GM12878 (cell line): ENCODE data around the gene CASK. TPM values are rescaled to one million over a fixed set of nuclear protein-coding genes. Genes with fewer than 3 reads are reported as not detected.

Source experiments
- ATAC-seq: fragments of 200-7000 bp; cut with Tn5 transposase; 3 replicates; pipeline ENCODE4 v1.9.1; 2020; ENCODE audit warnings: mild to moderate bottlenecking, moderate library complexity
- BruUV-seq: library from RNA; stranded (reverse); fragments of 400-500 nt; replicated peaks from 2 replicates; lab custom pipeline; 2021; lab: Mats Ljungman, UMichigan
- CTCF ChIA-PET: fragments of 300-600 bp; sonication (Branson Sonifier 250); formaldehyde crosslinking; extraction: SDS; loops from one replicate; lab custom pipeline; 2021; ENCODE audit warnings: inconsistent platforms; lab: Yijun Ruan, JAX
- POLR2A ChIA-PET: fragments of 350-600 bp; formaldehyde crosslinking; extraction: SDS; loops from one replicate; lab custom pipeline; 2021; ENCODE audit warnings: inconsistent platforms; lab: Charles Lee
- RAD21 ChIA-PET: fragments of 300-600 bp; sonication (Branson Sonifier 250); formaldehyde crosslinking; loops from one replicate; lab custom pipeline; 2023; ENCODE audit warnings: antibody characterized with exemption; ENCODE audit not compliant: unreplicated experiment; lab: Charles Lee
- SMC1A ChIA-PET: fragments of 300-600 bp; sonication (Branson Sonifier 250); formaldehyde crosslinking; loops from one replicate; lab custom pipeline; 2023; ENCODE audit not compliant: unreplicated experiment, uncharacterized antibody; lab: Charles Lee
- DNase-seq: peaks from one replicate; pipeline ENCODE4 v3.0.0-alpha.2; 2011; ENCODE audit warnings: low read depth, low spot score
- FAIRE-seq: peaks from 3 replicates; lab custom pipeline; 2011; peaks lifted over from hg19 to GRCh38; lab: Jason Lieb, UNC
- H2AFZ ChIP-seq: 2 replicates; pipeline ENCODE4 v1.6.0; 2011; ENCODE audit warnings: low read depth, low read length, control low read depth; ENCODE audit not compliant: control insufficient read depth
- H3K27ac ChIP-seq: 2 replicates; pipeline ENCODE4 v1.5.1; 2011; ENCODE audit warnings: control low read depth; ENCODE audit not compliant: control insufficient read depth, insufficient read depth
- H3K27me3 ChIP-seq, 2 experiments: replicated peaks in 1 of 2; 2 replicates each; pipeline versions ENCODE4 v1.6.0 to v1.6.1; 2011; ENCODE audit warnings: low read length in 1 of 2; ENCODE audit not compliant: control insufficient read depth in 2 of 2, insufficient read depth in 2 of 2
- H3K36me3 ChIP-seq, 2 experiments: 2 replicates each; pipeline ENCODE4 v1.5.1; 2011; ENCODE audit warnings: low read length in 1 of 2; ENCODE audit not compliant: control insufficient read depth in 2 of 2, insufficient read depth in 2 of 2
- H3K4me1 ChIP-seq: 2 replicates; pipeline ENCODE4 v1.6.1; 2011; ENCODE audit warnings: mild to moderate bottlenecking, low read length, moderate library complexity, mixed read lengths; ENCODE audit not compliant: control insufficient read depth, insufficient read depth
- H3K4me2 ChIP-seq: 2 replicates; pipeline ENCODE4 v1.6.0; 2011; ENCODE audit warnings: control low read depth; ENCODE audit not compliant: control insufficient read depth, insufficient read depth
- H3K4me3 ChIP-seq: fragments of 200-600 bp; sonication (generic); 2 replicates; pipeline ENCODE4 v1.5.1; 2016
- H3K79me2 ChIP-seq: 2 replicates; pipeline ENCODE4 v1.6.0; 2011; ENCODE audit warnings: low read length; ENCODE audit not compliant: control insufficient read depth, insufficient read depth
- H3K9ac ChIP-seq: 2 replicates; pipeline ENCODE4 v1.8.0; 2011; ENCODE audit warnings: low read length, control low read depth, mixed read lengths; ENCODE audit not compliant: control insufficient read depth, insufficient read depth
- H3K9me3 ChIP-seq: replicated peaks from 3 replicates; pipeline ENCODE4 v1.5.1; 2011; ENCODE audit warnings: mild to moderate bottlenecking, low read length; ENCODE audit not compliant: control insufficient read depth, insufficient read depth
- H4K20me1 ChIP-seq: 2 replicates; pipeline ENCODE4 v1.6.0; 2011; ENCODE audit not compliant: control insufficient read depth, insufficient read depth
- ATF7 ChIP-seq: fragments of 450-650 bp; IDR thresholded peaks from 2 replicates; pipeline ENCODE4 v1.6.1; 2016; ENCODE audit warnings: low read depth, mild to moderate bottlenecking
- BCL3 ChIP-seq: IDR thresholded peaks from 2 replicates; pipeline ENCODE4 v1.6.1; 2011; ENCODE audit warnings: borderline replicate concordance, low read depth, mild to moderate bottlenecking, moderate library complexity, low read length; ENCODE audit not compliant: insufficient read depth, poor library complexity, severe bottlenecking
- E2F4 ChIP-seq: IDR thresholded peaks from 2 replicates; pipeline ENCODE4 v1.6.1; 2012; ENCODE audit warnings: low read depth, low read length, improper control_type of control experiment
- FOXK2 ChIP-seq: fragments of 450-650 bp; IDR thresholded peaks from 2 replicates; pipeline ENCODE4 v1.6.1; 2017; ENCODE audit warnings: mild to moderate bottlenecking, moderate library complexity
- GABPA ChIP-seq: IDR thresholded peaks from 2 replicates; pipeline ENCODE4 v1.6.1; 2014; ENCODE audit warnings: antibody characterized with exemption, low read depth, mild to moderate bottlenecking, inconsistent platforms
- HCFC1 ChIP-seq: fragments of 150-350 bp; IDR thresholded peaks from 2 replicates; pipeline ENCODE4 v1.6.1; 2014; ENCODE audit warnings: low read length
- HSF1 ChIP-seq: fragments of 150-350 bp; IDR thresholded peaks from 2 replicates; pipeline ENCODE4 v1.6.1; 2014; ENCODE audit warnings: mild to moderate bottlenecking, low read depth, low read length
- JUND ChIP-seq: IDR thresholded peaks from 2 replicates; pipeline ENCODE4 v1.6.1; 2012; ENCODE audit warnings: low read depth, mild to moderate bottlenecking, low read length, improper control_type of control experiment, moderate library complexity
- POLR2A ChIP-seq: IDR thresholded peaks from 2 replicates; pipeline ENCODE4 v1.6.1; 2011; ENCODE audit warnings: low read depth, mild to moderate bottlenecking, low read length
- PRDM15 ChIP-seq: fragments of 450-650 bp; formaldehyde crosslinking; IDR thresholded peaks from 2 replicates; pipeline ENCODE4 v1.4.0; 2020; ENCODE audit warnings: mild to moderate bottlenecking, moderate library complexity
- RFX5 ChIP-seq: IDR thresholded peaks from 2 replicates; pipeline ENCODE4 v1.6.1; 2011; ENCODE audit warnings: low read depth, low read length, improper control_type of control experiment
- SKIL ChIP-seq: fragments of 450-650 bp; IDR thresholded peaks from 2 replicates; pipeline ENCODE4 v1.6.1; 2017; ENCODE audit warnings: mild to moderate bottlenecking, low read depth, inconsistent platforms; ENCODE audit not compliant: poor library complexity, severe bottlenecking
- SREBF2 ChIP-seq: IDR thresholded peaks from 2 replicates; pipeline ENCODE4 v1.6.1; 2012; ENCODE audit warnings: mild to moderate bottlenecking, low read length
- TBL1XR1 ChIP-seq: IDR thresholded peaks from 2 replicates; pipeline ENCODE4 v1.6.1; 2012; ENCODE audit warnings: low read depth, low read length, improper control_type of control experiment
- TCF7 ChIP-seq: IDR thresholded peaks from 2 replicates; pipeline ENCODE4 v1.6.1; 2014; ENCODE audit warnings: antibody characterized with exemption, borderline replicate concordance
- ZBED1 ChIP-seq: IDR thresholded peaks from 2 replicates; pipeline ENCODE4 v1.6.1; 2016; ENCODE audit warnings: borderline replicate concordance
- WGBS: methylation state at CpG from one replicate; pipeline ENCODE4 v1.1.6; 2016; ENCODE audit warnings: low lambda C conversion rate; ENCODE audit not compliant: insufficient replicate concordance, insufficient coverage; ENCODE audit errors: missing lambda C conversion rate; 5-methylcytosine and 5-hydroxymethylcytosine counted together
- in situ Hi-C: fragments of 300-500 bp; cut with MboI; formaldehyde crosslinking; loops from 9 replicates; pipeline ENCODE4 v1.14.3; 2018; ENCODE audit warnings: mixed read lengths
- intact Hi-C: fragments of 100-400 bp; cut with micrococcal nuclease; formaldehyde crosslinking; loops from one replicate; pipeline ENCODE4 v1.14.2; 2022; ENCODE audit not compliant: unreplicated experiment
- polyA plus RNA-seq, 11 experiments: library from polyadenylated mRNA; depleted of rRNA in 4 of 11; unstranded in 6 of 11; stranded (reverse) in 5 of 11; fragments of >200 nt; fragmentation: Nextera tagmentation in 4 of 11; fragmentation: Illumina TruSeq in 1 of 11; extraction: Ambion mirVana in 4 of 11; extraction: Trizol in 1 of 11; gene quantifications; 1 replicate in 1 of 11; 2 replicates in 10 of 11; pipeline versions ENCODE4 v1.2.1 to v1.2.3, GENCODE V29; 2011 to 2016; ENCODE audit warnings: inconsistent platforms in 2 of 11, missing spikeins in 2 of 11, low read depth in 1 of 11
- total RNA-seq, 4 experiments: library from RNA; depleted of rRNA in 3 of 4; stranded (reverse); fragments of >200 nt in 3 of 4; fragmentation: Illumina TruSeq in 1 of 4; extraction: Trizol in 1 of 4; gene quantifications; 2 replicates each; pipeline versions ENCODE4 v1.2.1 to v1.2.3, GENCODE V29; 2013 to 2021

Gene CASK
- total and polyA plus RNA-seq, 10 of the 15 experiments (the other 5 are each of a cell fraction or from before 2014, with no cell fraction given) = 0.60 to 45.9 (median 4.8) TPM

- FAIRE-seq (no peak), ATAC-seq (no peak), DNase-seq (no peak)
- Histone ChIP-seq H3K9me3 (no peaks in the 10 kb centered on the region), H3K9ac (no peak overlapping the region), H3K4me2 (no peak overlapping the region), H3K79me2 (no peaks in the 10 kb centered on the region), H3K27me3 (no peaks in the 10 kb centered on the region), H4K20me1 (no peaks in the 10 kb centered on the region), H3K36me3 (no peaks in the 10 kb centered on the region), H3K4me3 (no peak overlapping the region), H2AFZ (no peak overlapping the region), H3K27ac (no peak overlapping the region), H3K4me1 (no peaks in the 10 kb centered on the region)
- ChIA-PET CTCF (no interaction called here), SMC1A (interaction anchor here (1.3 kb wide), 1 partner anchor 217 kb away, joined by 3 read pairs; no protein-coding TSS in a partner anchor), RAD21 (no interaction called here), POLR2A (interaction anchor here (0.5 kb wide), 1 partner anchor 324 kb away, joined by 4 read pairs; no protein-coding TSS in a partner anchor)
- intact Hi-C loops (no loop called here), in situ Hi-C loops (no loop called here)
- no TSS peak for BruUV-seq
- WGBS = 47% methylated on average over 1 of the region's 1 CpG
- TF ChIP-seq PRDM15 (CRISPR knock-in tag) = no peak
- TF ChIP-seq HCFC1 = no peak
- TF ChIP-seq HSF1 = no peak
- TF ChIP-seq SREBF2 = no peak
- TF ChIP-seq POLR2A = no peak
- no peak for TF ChIP-seq GABPA
- no peak for TF ChIP-seq TBL1XR1
- TF ChIP-seq RFX5 = no peak
- TF ChIP-seq FOXK2 = no peak
- no peak for TF ChIP-seq JUND
- TF ChIP-seq ZBED1 = no peak
- TF ChIP-seq ATF7 = no peak
- no peak for TF ChIP-seq SKIL
- no peak for TF ChIP-seq E2F4
- no peak for TF ChIP-seq TCF7
- no peak for TF ChIP-seq BCL3
Observed at GRCh38 chrX:41543025-41543424, 380.3 kb downstream of the CASK start.
